K562 (cell line): ENCODE measurements around the gene ALKBH3. TPM values are rescaled to one million over a fixed set of nuclear protein-coding genes. Genes with fewer than 3 reads are reported as not detected.

Source experiments
- ARID1B ChIP-seq: fragments of 450-650 bp; IDR thresholded peaks from 2 replicates; pipeline ENCODE4 v1.6.1; 2016; ENCODE audit warnings: antibody characterized with exemption, mild to moderate bottlenecking, inconsistent platforms
- DNMT1 ChIP-seq: fragments of 450-650 bp; IDR thresholded peaks from 2 replicates; pipeline ENCODE4 v1.6.1; 2016; ENCODE audit warnings: antibody characterized with exemption, mild to moderate bottlenecking
- FIP1L1 ChIP-seq: fragments of 200-400 bp; formaldehyde crosslinking; IDR thresholded peaks from 2 replicates; pipeline ENCODE4 v1.6.1; 2018; ENCODE audit warnings: mild to moderate bottlenecking, low read depth, low read length; ENCODE audit not compliant: poor library complexity, severe bottlenecking
- HNRNPH1 ChIP-seq: fragments of 200-400 bp; formaldehyde crosslinking; optimal IDR thresholded peaks from 2 replicates; pipeline ENCODE3; 2017; ENCODE audit warnings: low read depth, mild to moderate bottlenecking, low read length, moderate library complexity
- LARP7 ChIP-seq: fragments of 450-650 bp; IDR thresholded peaks from 2 replicates; pipeline ENCODE4 v1.6.1; 2016
- MCM2 ChIP-seq: fragments of 450-650 bp; IDR thresholded peaks from 2 replicates; pipeline ENCODE4 v1.6.1; 2017; ENCODE audit warnings: low read depth, mild to moderate bottlenecking
- TCF7 ChIP-seq: sonication (generic); IDR thresholded peaks from 2 replicates; pipeline ENCODE4 v1.6.1; 2016; ENCODE audit warnings: antibody characterized with exemption, borderline replicate concordance
- ZNF140 ChIP-seq: fragments of 250-450 bp; sonication (Bioruptor Pico); IDR thresholded peaks from 2 replicates; pipeline ENCODE4 v1.8.0; 2021; ENCODE audit warnings: moderate library complexity, mild to moderate bottlenecking, inconsistent platforms
- ZNF165 ChIP-seq: fragments of 250-450 bp; sonication (Bioruptor Pico); IDR thresholded peaks from 2 replicates; pipeline ENCODE4 v1.4.0; 2020; ENCODE audit warnings: borderline replicate concordance
- polyA plus RNA-seq, 8 experiments: library from polyadenylated mRNA; depleted of rRNA in 4 of 8; stranded (reverse) in 5 of 8; unstranded in 3 of 8; fragments of >200 nt; fragmentation: Nextera tagmentation in 2 of 8; fragmentation: Illumina TruSeq in 1 of 8; extraction: Ambion mirVana in 2 of 8; extraction: Trizol in 1 of 8; gene quantifications; 2 replicates each; pipeline versions ENCODE4 v1.2.1 to v1.2.3, GENCODE V29; 2011 to 2014; ENCODE audit warnings: inconsistent platforms in 1 of 8, missing spikeins in 1 of 8
- total RNA-seq, 7 experiments: library from RNA; depleted of rRNA in 6 of 7; stranded (reverse); fragments of >200 nt in 6 of 7; fragmentation: Illumina TruSeq in 2 of 7; extraction: Trizol in 2 of 7; gene quantifications; 2 replicates each; pipeline versions ENCODE4 v1.2.1 to v1.2.3, GENCODE V29; 2011 to 2021; ENCODE audit warnings: low replicate concordance in 1 of 7
- TF ChIP-seq, protein P1 (sequence below), 2 experiments: fragments of 450-650 bp; IDR thresholded peaks; 2 replicates each; pipeline ENCODE4 v1.6.1; 2016; ENCODE audit warnings: mild to moderate bottlenecking in 2 of 2, borderline replicate concordance in 1 of 2, low read depth in 1 of 2, moderate library complexity in 1 of 2
- TF ChIP-seq, protein P2 (sequence below): fragments of 200-400 bp; formaldehyde crosslinking; IDR thresholded peaks from 2 replicates; pipeline ENCODE4 v1.6.1; 2017; ENCODE audit warnings: mild to moderate bottlenecking, low read depth, low read length, moderate library complexity
- TF ChIP-seq, protein P3 (sequence below): IDR thresholded peaks from 2 replicates; pipeline ENCODE4 v1.6.1; 2012; ENCODE audit warnings: low read depth, low read length, improper control_type of control experiment, borderline replicate concordance

ALKBH3 gene
- total and polyA plus RNA-seq, 9 of the 15 experiments (the other 6 are each of a cell fraction or from before 2014, with no cell fraction given): 16.0 to 49.9 (median 36.5) TPM

DNA sequence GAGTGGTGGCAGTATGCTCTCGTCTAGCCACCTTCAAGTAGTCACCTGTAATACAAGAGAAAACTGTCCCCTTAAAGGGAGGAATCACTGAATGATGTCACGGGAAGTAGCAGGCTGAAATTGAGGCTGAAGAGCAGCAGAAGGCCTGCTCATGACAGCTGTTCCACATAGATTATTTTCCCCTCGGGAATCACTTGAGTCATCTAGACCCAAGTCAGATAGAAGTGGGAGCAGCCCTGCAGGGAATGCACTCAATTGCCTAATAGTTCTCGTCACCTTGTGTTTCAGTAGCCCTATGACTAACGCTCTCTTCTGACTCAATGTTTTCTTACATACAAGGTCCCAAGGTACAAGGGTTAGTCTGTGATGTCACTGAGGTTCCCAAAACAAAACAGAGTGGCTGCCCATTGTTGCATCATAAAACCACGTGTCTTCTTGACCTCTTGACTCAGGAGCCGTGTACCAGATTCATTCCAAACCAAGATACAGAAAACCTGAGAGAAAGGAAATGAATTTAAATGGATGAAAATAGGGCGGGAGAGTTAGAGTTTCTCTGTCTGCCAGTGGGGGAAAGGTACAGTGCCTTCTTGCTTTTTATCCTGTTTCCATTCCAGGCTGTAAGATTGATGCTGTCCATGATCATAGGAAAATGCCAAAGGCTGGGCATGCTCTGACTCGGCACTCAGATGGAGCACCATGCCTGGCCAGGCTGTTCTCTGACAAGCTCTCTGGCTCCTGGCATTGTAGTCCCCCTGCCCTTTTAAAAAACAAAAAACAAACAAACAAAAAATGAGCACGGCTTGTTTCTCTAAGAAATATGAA, 40.2 kb downstream of the ALKBH3 start (continued):
- TF ChIP-seq, protein P1, sequence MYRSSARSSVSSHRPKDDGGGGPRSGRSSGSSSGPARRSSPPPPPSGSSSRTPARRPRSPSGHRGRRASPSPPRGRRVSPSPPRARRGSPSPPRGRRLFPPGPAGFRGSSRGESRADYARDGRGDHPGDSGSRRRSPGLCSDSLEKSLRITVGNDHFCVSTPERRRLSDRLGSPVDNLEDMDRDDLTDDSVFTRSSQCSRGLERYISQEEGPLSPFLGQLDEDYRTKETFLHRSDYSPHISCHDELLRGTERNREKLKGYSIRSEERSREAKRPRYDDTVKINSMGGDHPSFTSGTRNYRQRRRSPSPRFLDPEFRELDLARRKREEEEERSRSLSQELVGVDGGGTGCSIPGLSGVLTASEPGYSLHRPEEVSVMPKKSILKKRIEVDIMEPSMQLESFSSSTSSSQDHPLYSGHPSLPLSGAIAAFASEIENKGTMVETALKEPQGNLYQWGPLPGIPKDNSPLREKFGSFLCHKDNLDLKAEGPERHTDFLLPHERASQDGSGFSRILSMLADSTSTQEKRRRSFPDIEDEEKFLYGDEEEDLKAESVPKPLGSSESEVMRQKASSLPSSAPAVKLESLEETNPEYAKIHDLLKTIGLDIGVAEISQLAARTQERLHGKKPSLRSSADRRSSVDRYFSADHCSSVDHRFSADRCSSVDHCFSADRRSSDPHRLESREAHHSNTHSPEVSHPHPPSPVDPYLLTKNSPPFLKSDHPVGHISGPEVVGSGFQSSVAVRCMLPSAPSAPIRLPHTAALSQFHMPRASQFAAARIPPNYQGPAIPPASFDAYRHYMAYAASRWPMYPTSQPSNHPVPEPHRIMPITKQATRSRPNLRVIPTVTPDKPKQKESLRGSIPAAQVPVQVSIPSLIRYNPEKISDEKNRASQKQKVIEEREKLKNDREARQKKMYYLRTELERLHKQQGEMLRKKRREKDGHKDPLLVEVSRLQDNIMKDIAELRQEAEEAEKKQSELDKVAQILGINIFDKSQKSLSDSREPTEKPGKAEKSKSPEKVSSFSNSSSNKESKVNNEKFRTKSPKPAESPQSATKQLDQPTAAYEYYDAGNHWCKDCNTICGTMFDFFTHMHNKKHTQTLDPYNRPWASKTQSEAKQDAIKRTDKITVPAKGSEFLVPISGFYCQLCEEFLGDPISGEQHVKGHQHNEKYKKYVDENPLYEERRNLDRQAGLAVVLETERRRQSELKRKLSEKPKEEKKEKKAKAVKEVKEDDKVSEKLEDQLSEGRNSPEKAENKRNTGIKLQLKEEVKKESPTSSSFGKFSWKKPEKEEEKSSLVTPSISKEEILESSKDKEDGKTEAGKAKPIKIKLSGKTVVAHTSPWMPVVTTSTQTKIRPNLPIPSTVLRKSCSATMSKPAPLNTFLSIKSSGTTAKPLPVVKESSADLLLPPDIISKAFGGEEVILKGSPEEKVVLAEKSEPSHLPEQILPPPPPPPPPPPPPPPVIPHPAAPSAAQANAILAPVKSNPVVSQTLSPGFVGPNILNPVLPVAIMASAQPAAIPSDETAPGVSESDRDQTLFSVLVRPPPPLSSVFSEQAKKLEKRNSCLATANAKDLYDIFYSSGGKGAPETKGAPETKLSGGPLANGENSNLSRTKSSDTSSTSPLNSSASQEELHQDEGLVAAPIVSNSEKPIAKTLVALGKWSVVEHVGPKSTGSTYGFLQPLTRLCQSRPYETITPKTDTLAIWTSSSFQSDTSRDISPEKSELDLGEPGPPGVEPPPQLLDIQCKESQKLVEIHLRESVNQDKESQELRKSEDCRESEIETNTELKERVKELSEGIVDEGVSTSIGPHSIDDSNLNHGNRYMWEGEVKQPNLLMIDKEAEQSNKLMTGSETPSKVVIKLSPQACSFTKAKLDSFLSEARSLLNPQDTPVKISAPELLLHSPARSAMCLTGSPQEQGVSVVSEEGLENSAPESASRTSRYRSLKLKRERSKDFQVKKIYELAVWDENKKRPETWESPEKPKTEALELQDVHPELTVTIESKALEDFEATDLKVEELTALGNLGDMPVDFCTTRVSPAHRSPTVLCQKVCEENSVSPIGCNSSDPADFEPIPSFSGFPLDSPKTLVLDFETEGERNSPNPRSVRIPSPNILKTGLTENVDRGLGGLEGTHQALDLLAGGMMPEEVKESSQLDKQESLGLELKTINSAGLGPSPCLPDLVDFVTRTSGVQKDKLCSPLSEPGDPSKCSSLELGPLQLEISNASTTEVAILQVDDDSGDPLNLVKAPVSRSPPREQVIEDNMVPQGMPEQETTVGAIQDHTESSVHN (IDR thresholded peaks at IDR 0.05; ENCODE audit: borderline replicate concordance in 1 of 2, low read depth in 1 of 2): peak in 1 of 2 experiments; percentile 99; a peak in 2 of 4 replicates
- TF ChIP-seq DNMT1 (no peak), ARID1B (peak; percentile 94), ZNF165 (CRISPR knock-in tag) (no peak), ZNF140 (CRISPR knock-in tag) (no peak), HNRNPH1 (no peak), LARP7 (no peak), TCF7 (no peak), FIP1L1 (no peak), MCM2 (no peak)
- TF ChIP-seq, protein P2, sequence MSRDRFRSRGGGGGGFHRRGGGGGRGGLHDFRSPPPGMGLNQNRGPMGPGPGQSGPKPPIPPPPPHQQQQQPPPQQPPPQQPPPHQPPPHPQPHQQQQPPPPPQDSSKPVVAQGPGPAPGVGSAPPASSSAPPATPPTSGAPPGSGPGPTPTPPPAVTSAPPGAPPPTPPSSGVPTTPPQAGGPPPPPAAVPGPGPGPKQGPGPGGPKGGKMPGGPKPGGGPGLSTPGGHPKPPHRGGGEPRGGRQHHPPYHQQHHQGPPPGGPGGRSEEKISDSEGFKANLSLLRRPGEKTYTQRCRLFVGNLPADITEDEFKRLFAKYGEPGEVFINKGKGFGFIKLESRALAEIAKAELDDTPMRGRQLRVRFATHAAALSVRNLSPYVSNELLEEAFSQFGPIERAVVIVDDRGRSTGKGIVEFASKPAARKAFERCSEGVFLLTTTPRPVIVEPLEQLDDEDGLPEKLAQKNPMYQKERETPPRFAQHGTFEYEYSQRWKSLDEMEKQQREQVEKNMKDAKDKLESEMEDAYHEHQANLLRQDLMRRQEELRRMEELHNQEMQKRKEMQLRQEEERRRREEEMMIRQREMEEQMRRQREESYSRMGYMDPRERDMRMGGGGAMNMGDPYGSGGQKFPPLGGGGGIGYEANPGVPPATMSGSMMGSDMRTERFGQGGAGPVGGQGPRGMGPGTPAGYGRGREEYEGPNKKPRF: no peak
- TF ChIP-seq, protein P3, sequence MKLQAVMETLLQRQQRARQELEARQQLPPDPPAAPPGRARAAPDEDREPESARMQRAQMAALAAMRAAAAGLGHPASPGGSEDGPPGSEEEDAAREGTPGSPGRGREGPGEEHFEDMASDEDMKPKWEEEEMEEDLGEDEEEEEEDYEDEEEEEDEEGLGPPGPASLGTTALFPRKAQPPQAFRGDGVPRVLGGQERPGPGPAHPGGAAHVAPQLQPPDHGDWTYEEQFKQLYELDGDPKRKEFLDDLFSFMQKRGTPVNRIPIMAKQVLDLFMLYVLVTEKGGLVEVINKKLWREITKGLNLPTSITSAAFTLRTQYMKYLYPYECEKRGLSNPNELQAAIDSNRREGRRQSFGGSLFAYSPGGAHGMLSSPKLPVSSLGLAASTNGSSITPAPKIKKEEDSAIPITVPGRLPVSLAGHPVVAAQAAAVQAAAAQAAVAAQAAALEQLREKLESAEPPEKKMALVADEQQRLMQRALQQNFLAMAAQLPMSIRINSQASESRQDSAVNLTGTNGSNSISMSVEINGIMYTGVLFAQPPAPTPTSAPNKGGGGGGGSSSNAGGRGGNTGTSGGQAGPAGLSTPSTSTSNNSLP: no peak
